ENCODE data around the gene FGD1. TPM values are rescaled to one million over a fixed set of nuclear protein-coding genes. Genes with fewer than 3 reads are reported as not detected.

FGD1 gene
- total and polyA plus RNA-seq, 2 of the 4 experiments (the other 2 are of a cell fraction), result 2.0 to 12.3 TPM

GRCh38 chrX:54482839-54483593, 13.0 kb downstream of the FGD1 start (continued):
- TF ChIP-seq MAZ (IDR thresholded peaks at IDR 0.05; ENCODE audit: borderline replicate concordance, low read depth, low read length), result no peak

- Histone ChIP-seq H3K4ac (ENCODE audit: low read depth, low read length) (no peak overlapping the region), H4K5ac (ENCODE audit: low read depth, low read length) (no peak overlapping the region), H3K27me3 (ENCODE audit: control insufficient read depth, insufficient read depth, low read length) (no peaks in the 10 kb centered on the region), H3K9me3 (ENCODE audit: control insufficient read depth, insufficient read depth, low read length) (no peaks in the 10 kb centered on the region), H3K4me1 (ENCODE audit: control insufficient read depth, insufficient read depth, low read length) (peaks cover 19% of the 10 kb centered on the region), H2BK15ac (ENCODE audit: low read depth, low read length) (no peak overlapping the region), H3K18ac (ENCODE audit: low read depth, low read length) (no peak overlapping the region), H4K8ac (ENCODE audit: low read depth in 2 of 2, low read length in 2 of 2) (no peak overlapping the region), H3K14ac (replicated peaks; ENCODE audit: low read depth, low read length) (no peak overlapping the region), H2AK9ac (replicated peaks; ENCODE audit: low read depth, low read length, poor library complexity) (no peak overlapping the region), H3K4me3 (ENCODE audit: insufficient read depth, low read depth, low read length) (no peak overlapping the region), H4K20me1 (ENCODE audit: insufficient read depth, low read length) (peaks cover 8% of the 10 kb centered on the region), H3K9me1 (ENCODE audit: insufficient read depth, low read length) (peaks cover 13% of the 10 kb centered on the region), H2BK20ac (ENCODE audit: low read depth, low read length) (no peak overlapping the region), H2AK5ac (ENCODE audit: low read depth, low read length) (no peak overlapping the region), H3K56ac (ENCODE audit: extremely low read depth, insufficient read depth, low read length) (no peak overlapping the region), H4K91ac (ENCODE audit: insufficient read depth, low read depth, low read length) (no peak overlapping the region), H2AFZ (replicated peaks; ENCODE audit: low read length, poor library complexity) (no peak overlapping the region), H2BK5ac (ENCODE audit: low read depth, low read length, poor library complexity, severe bottlenecking) (no peak overlapping the region), H3K79me1 (ENCODE audit: low read depth in 1 of 2, low read length in 2 of 2) (peaks cover 11 to 58% of the 10 kb centered on the region in 2 experiments), H2BK120ac (ENCODE audit: low read depth, low read length) (no peak overlapping the region), H3K9ac (ENCODE audit: low read depth, low read length) (no peak overlapping the region), H3K23ac (ENCODE audit: low read depth, low read length) (no peak overlapping the region; the same call in 1 of the 2 replicates), H3K4me2 (ENCODE audit: low read depth, low read length) (no peak overlapping the region), H3K36me3 (ENCODE audit: control insufficient read depth, insufficient read depth, low read length) (no peaks in the 10 kb centered on the region), H3K27ac (ENCODE audit: insufficient read depth, low read length) (no peak overlapping the region)
- no CpG with 5 or more reads among the region's 9 CpGs for WGBS, 2 experiments (ENCODE audit: extremely low coverage in 2 of 2, insufficient read length in 1 of 2)
- in situ Hi-C loops (cut with MboI; ENCODE audit: low sequenced_read_pairs) (no loop called here), intact Hi-C loops (cut with micrococcal nuclease) (no loop called here), dilution Hi-C loops (cut with HindIII; ENCODE audit: low sequenced_read_pairs, unreplicated experiment) (no loop called here)
- ChIA-PET POLR2A (ENCODE audit: unreplicated experiment) (no interaction called here), CTCF (interaction anchor here (0.6 kb wide), 1 partner anchor 714 kb away, joined by 3 read pairs; no protein-coding TSS in a partner anchor)
- TF ChIP-seq CEBPB (IDR thresholded peaks at IDR 0.05; ENCODE audit: low read depth, low read length) (no peak), MAZ (IDR thresholded peaks at IDR 0.05; ENCODE audit: borderline replicate concordance, low read depth, low read length) (peak; percentile 96)
- DNase-seq (no peak), ATAC-seq (ENCODE audit: low read depth) (peak; percentile 8; the same call in 1 of the 2 replicates)
- no TSS peak for BruUV-seq (replicated peaks)
Measured at GRCh38 chrX:54479136-54480111, 16.6 kb downstream of the FGD1 start.
